ENCODE data around the gene CD83. TPM values are rescaled to one million over a fixed set of nuclear protein-coding genes. Genes with fewer than 3 reads are reported as not detected.

The CD83 gene
- total and polyA plus RNA-seq, 9 of the 15 experiments (the other 6 are each of a cell fraction or from before 2014, with no cell fraction given) = 2.5 to 4.1 (median 3.4) TPM

DNA sequence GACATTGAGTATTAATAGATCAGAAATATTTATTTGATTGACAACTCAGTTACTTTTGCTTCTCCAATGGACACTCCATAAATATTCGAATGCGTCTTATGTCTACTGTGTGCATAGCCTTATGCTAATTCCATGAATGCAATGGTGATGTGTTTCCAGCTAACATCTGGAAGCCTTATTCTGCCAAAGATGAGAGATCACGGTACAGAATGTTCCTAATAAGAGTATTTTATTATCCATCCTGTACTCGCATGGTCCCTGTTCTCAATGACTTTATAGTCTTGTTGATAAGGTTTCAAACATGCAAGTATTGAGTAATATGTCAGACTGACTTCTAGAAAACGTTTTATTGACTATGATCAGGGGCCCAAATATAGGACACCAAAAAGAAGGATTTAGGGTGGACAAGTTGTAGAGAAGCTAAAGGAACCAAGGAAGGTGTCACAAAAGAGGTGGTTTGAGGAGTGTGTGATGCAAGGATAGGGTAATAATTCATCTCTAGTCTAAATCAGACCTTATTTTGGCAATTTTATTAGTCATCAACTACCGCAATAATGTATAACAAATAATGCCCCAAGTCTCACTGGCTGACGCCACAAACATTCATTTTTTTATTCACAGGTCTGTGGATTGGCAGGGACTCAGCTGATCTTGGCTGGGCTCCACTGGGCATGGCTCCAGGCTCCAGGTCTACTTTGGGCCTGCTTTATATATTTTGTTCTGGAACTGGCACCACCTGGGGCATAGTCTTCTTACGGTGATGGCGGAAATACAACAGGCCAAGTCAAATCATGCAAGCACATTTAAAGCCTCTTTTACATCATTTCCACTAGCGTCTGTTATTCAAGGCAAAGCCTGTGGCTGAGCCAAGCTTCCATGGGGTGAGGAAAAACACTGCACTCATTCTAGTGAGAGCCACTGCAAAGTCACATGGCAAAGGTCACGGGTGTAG, 24.5 kb upstream of the CD83 start:
- FAIRE-seq (no peak), ATAC-seq (no peak), DNase-seq (ENCODE audit: extremely low read depth in 1 of 4, low spot score in 3 of 4) (no peak)
- 37% methylated on average over 11 of the region's 11 CpGs for WGBS (ENCODE audit: insufficient coverage, low coverage, missing lambda C conversion rate)
- intact Hi-C loops (cut with micrococcal nuclease) (no loop called here), in situ Hi-C loops (cut with MboI) (no loop called here)
- H3K27ac ChIP-seq (ENCODE audit: extremely low read depth, low read depth, low read length) = no peak overlapping the region
- H3K36me3 ChIP-seq (ENCODE audit: control insufficient read depth, insufficient read depth, low read length) = no peaks in the 10 kb centered on the region
- H2AFZ ChIP-seq (ENCODE audit: low read depth, low read length) = no peak overlapping the region
- H3K9me1 ChIP-seq (ENCODE audit: control insufficient read depth, insufficient read depth, low read length) = no peaks in the 10 kb centered on the region
- ChIA-PET CTCF (ENCODE audit: low intra/inter-chr PET ratio) (no interaction called here), POLR2A (no interaction called here)
- no peaks in the 10 kb centered on the region for H4K20me1 ChIP-seq (replicated peaks; ENCODE audit: control insufficient read depth, insufficient read depth, low read length)
- no peaks in the 10 kb centered on the region; the same call in 1 of the 2 replicates for H3K9me3 ChIP-seq (replicated peaks; ENCODE audit: control insufficient read depth, insufficient read depth, low read depth, low read length)
- no peak overlapping the region for H3K9ac ChIP-seq (ENCODE audit: insufficient read depth in 1 of 2, low read depth in 2 of 2, low read length in 2 of 2)
- no peak overlapping the region for H3K4me3 ChIP-seq
- no peak for TF ChIP-seq ZFP30 (CRISPR knock-in tag; IDR thresholded peaks at IDR 0.05; ENCODE audit: borderline replicate concordance)
- no peak for TF ChIP-seq ELF2 (CRISPR knock-in tag; IDR thresholded peaks at IDR 0.05)
- TF ChIP-seq CEBPG (CRISPR knock-in tag; IDR thresholded peaks at IDR 0.05) = no peak
- TF ChIP-seq CEBPG (tag; conservative IDR thresholded peaks at IDR 0.05 in 1 of 2, IDR thresholded peaks at IDR 0.05 in 1 of 2) = 0 out of 4 replicates have a peak, but pooled peaks of 1 of the 2 experiments have one; percentile 16
- H3K27me3 ChIP-seq (ENCODE audit: control insufficient read depth in 2 of 2, insufficient read depth in 2 of 2, low read length in 2 of 2) = peaks cover 0 to 3% of the 10 kb centered on the region in 2 experiments; a peak in 1 of 5 replicates
- no TSS peak for BruUV-seq (replicated peaks)
- peaks cover 0 to 4% of the 10 kb centered on the region in 2 experiments; a peak in 3 of 5 replicates for H3K4me1 ChIP-seq (replicated peaks in 1 of 2; ENCODE audit: control insufficient read depth in 2 of 2, insufficient read depth in 2 of 2, low read length in 2 of 2)
- no peak overlapping the region for H3K4me2 ChIP-seq (ENCODE audit: insufficient read depth, low read length)
- no peaks in the 10 kb centered on the region for H3K79me2 ChIP-seq (ENCODE audit: control insufficient read depth, insufficient read depth, low read length)

Data from K562 (cell line).